Type B pancreatic cell (in vitro differentiated cells): Measurements from ENCODE around the gene TMEM141. TPM values are rescaled to one million over a fixed set of nuclear protein-coding genes. Genes with fewer than 3 reads are reported as not detected.

Experiments used
- DNase-seq: peaks from one replicate; pipeline ENCODE4 v3.0.0; 2021; ENCODE audit warnings: mixed read lengths; ENCODE audit not compliant: unreplicated experiment; ENCODE audit errors: extremely low spot score
- H3K27ac Mint-ChIP-seq: 2 replicates; pipeline ENCODE4 v1.8.0; 2021; ENCODE audit warnings: mild to moderate bottlenecking, mixed read lengths
- H3K27me3 Mint-ChIP-seq: 2 replicates; pipeline ENCODE4 v1.8.0; 2021; ENCODE audit warnings: mixed read lengths
- H3K36me3 Mint-ChIP-seq: 2 replicates; pipeline ENCODE4 v1.8.0; 2021; ENCODE audit warnings: mixed read lengths
- H3K4me1 Mint-ChIP-seq: one replicate; pipeline ENCODE4 v1.8.0; 2021; ENCODE audit warnings: mixed read lengths; ENCODE audit not compliant: unreplicated experiment
- H3K4me3 Mint-ChIP-seq: 2 replicates; pipeline ENCODE4 v1.8.0; 2021; ENCODE audit warnings: mild to moderate bottlenecking, mixed read lengths
- H3K9me3 Mint-ChIP-seq: 2 replicates; pipeline ENCODE4 v1.8.0; 2021; ENCODE audit warnings: mixed read lengths
- total RNA-seq: library from RNA; stranded (reverse); gene quantifications from 2 replicates; pipeline ENCODE4 v1.2.1, GENCODE V29; 2021; ENCODE audit warnings: low replicate concordance
- TF ChIP-seq, protein P1 (sequence below): fragments of 200-600 bp; sonication (generic); conservative IDR thresholded peaks from 2 replicates; pipeline ENCODE4 v1.5.0; 2021; ENCODE audit warnings: antibody characterized with exemption, mild to moderate bottlenecking

TMEM141 gene
- total RNA-seq, 1 donor from 2014 or later, result 62.3 TPM

GRCh38 chr9:136761545-136761981 is 29.6 kb upstream of the TMEM141 start:
- H3K4me3 Mint-ChIP-seq, result no peak overlapping the region
- H3K36me3 Mint-ChIP-seq, result no peaks in the 10 kb centered on the region

DNA sequence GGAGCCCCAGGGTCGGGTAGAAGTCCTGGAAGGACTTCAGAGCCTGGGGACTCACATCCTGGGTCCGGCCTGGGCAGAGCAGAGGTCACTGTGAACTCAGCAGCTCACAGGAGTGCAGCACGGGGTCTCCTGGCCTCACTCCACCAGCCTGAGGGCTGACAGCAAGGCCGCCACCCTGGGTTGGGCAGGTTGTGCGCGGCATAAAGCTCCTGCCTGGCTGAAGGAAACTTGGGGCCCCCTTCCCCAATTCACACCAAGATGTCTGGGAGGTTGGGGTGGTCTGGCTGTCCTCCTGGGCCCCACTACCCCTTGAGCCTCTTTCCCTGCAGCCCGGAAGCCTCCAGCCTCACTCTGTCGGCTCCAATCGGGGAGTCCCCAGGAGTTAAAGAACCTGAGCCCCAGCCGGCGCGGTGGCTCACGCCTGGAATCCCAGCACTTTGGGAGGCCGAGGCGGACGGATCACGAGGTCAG is 28.9 kb upstream of the TMEM141 start:
- H3K4me3 Mint-ChIP-seq, result no peak overlapping the region
- H3K4me1 Mint-ChIP-seq, result peaks cover 8% of the 10 kb centered on the region
- H3K36me3 Mint-ChIP-seq, result no peaks in the 10 kb centered on the region
- H3K27me3 Mint-ChIP-seq, result peaks cover 8% of the 10 kb centered on the region
- TF ChIP-seq, protein P1, sequence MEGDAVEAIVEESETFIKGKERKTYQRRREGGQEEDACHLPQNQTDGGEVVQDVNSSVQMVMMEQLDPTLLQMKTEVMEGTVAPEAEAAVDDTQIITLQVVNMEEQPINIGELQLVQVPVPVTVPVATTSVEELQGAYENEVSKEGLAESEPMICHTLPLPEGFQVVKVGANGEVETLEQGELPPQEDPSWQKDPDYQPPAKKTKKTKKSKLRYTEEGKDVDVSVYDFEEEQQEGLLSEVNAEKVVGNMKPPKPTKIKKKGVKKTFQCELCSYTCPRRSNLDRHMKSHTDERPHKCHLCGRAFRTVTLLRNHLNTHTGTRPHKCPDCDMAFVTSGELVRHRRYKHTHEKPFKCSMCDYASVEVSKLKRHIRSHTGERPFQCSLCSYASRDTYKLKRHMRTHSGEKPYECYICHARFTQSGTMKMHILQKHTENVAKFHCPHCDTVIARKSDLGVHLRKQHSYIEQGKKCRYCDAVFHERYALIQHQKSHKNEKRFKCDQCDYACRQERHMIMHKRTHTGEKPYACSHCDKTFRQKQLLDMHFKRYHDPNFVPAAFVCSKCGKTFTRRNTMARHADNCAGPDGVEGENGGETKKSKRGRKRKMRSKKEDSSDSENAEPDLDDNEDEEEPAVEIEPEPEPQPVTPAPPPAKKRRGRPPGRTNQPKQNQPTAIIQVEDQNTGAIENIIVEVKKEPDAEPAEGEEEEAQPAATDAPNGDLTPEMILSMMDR, result no peak
- H3K9me3 Mint-ChIP-seq, result no peaks in the 10 kb centered on the region
- DNase-seq, result no peak
- no peak overlapping the region for H3K27ac Mint-ChIP-seq

More at GRCh38 chr9:136761545-136761981, 29.6 kb upstream of the TMEM141 start:
- DNase-seq, result no peak
- H3K27me3 Mint-ChIP-seq, result peaks cover 3% of the 10 kb centered on the region
- TF ChIP-seq, protein P1, result no peak
- no peaks in the 10 kb centered on the region for H3K9me3 Mint-ChIP-seq
- no peak overlapping the region for H3K27ac Mint-ChIP-seq
- H3K4me1 Mint-ChIP-seq, result peaks cover 8% of the 10 kb centered on the region

GRCh38 chr9:136762915-136763648 is 28.1 kb upstream of the TMEM141 start:
- H3K9me3 Mint-ChIP-seq, result no peaks in the 10 kb centered on the region
- TF ChIP-seq, protein P1, result no peak
- H3K27me3 Mint-ChIP-seq, result peaks cover 13% of the 10 kb centered on the region
- no peak overlapping the region for H3K27ac Mint-ChIP-seq
- peaks cover 8% of the 10 kb centered on the region for H3K4me1 Mint-ChIP-seq
- no peaks in the 10 kb centered on the region for H3K36me3 Mint-ChIP-seq
- no peak for DNase-seq
- H3K4me3 Mint-ChIP-seq, result no peak overlapping the region

DNA sequence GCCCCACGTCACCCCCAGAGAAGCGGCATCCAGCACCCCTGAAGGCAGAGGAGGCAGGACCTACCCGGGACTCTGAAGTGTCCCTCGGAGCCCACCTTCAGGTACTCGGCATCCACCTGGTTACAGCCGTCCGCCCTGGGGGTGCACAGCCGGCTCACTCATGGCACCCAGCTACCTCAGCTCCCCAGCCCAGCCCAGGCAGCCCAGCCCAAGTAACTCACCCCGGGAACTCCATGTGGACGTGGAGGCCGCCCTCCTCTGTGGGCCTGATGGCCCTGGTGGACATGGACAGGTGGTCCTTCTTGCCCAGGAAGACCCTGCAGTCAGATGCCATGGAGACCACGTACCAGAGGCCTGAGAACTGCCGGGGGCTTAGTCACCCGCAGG is 27.5 kb upstream of the TMEM141 start:
- Mint-ChIP-seq H3K9me3 (no peaks in the 10 kb centered on the region), H3K27ac (no peak overlapping the region), H3K27me3 (peaks cover 13% of the 10 kb centered on the region), H3K4me3 (no peak overlapping the region), H3K4me1 (peaks cover 8% of the 10 kb centered on the region), H3K36me3 (no peaks in the 10 kb centered on the region)
- no peak for DNase-seq
- TF ChIP-seq, protein P1, result no peak

DNA sequence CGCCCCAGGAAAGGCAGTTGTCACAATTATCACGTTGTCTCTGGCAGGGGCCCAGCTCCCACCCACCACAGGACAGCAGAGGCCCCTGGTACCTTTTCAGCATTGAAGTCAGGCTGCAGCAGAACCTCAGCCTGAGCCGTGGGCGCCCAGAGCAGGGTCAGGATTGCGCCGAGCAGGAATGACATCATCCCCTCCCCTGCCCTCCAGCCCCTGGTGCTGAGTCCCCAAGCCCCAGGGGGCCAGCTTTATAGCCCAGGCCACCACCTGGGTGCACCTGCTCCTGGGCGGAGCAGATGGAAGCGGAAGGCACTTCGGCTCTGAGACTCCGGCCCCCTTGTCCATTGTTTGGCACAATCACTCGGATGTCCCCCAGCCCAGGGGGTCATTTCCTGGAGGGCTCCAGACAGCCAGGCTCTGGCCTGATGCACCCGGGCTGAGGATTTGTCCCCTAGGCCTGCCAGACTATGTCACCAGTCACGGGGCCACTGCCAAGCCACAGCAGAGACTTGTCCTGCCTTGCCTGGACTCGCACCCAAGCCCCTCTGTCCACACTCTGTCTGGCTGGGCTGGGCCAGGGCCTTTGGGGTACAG is 26.7 kb upstream of the TMEM141 start, which contains the start of gene LCN15:
LCN15 (minus strand) TSS at position 218 of the 591 bp plus-strand sequence; CDS start at position 188, 30 bp downstream.
- DNase-seq, result no peak
- TF ChIP-seq, protein P1, result no peak
- no peaks in the 10 kb centered on the region for H3K36me3 Mint-ChIP-seq
- H3K27me3 Mint-ChIP-seq, result peaks cover 13% of the 10 kb centered on the region
- peaks cover 8% of the 10 kb centered on the region for H3K4me1 Mint-ChIP-seq
- H3K4me3 Mint-ChIP-seq, result no peak within 1 kb of the TSS
- H3K27ac Mint-ChIP-seq, result no peak within 1 kb of the TSS
- no peaks in the 10 kb centered on the region for H3K9me3 Mint-ChIP-seq
